PC-3 (cell line): Measurements from ENCODE around the gene ACAD11. TPM values are rescaled to one million over a fixed set of nuclear protein-coding genes. Genes with fewer than 3 reads are reported as not detected.

Experiments
- ATAC-seq: fragments of 200-7000 bp; cut with Tn5 transposase; 2 replicates; pipeline ENCODE4 v1.9.1; 2020; ENCODE audit warnings: mild to moderate bottlenecking, moderate library complexity
- BruUV-seq: library from RNA; stranded (reverse); fragments of 400-500 nt; replicated peaks from 2 replicates; lab custom pipeline; 2021; lab: Mats Ljungman, UMichigan
- CTCF ChIA-PET: fragments of 300-600 bp; sonication (Branson Sonifier 250); formaldehyde crosslinking; loops from one replicate; lab custom pipeline; 2022; ENCODE audit warnings: antibody characterized with exemption; lab: Charles Lee
- POLR2A ChIA-PET: fragments of 300-600 bp; sonication (Branson Sonifier 250); formaldehyde crosslinking; loops from one replicate; lab custom pipeline; 2022; ENCODE audit warnings: antibody characterized with exemption; ENCODE audit not compliant: unreplicated experiment; lab: Charles Lee
- DNase-seq: peaks from one replicate; pipeline ENCODE4 v3.0.0-alpha.2; 2015
- H2AFZ ChIP-seq: fragments of 300-600 bp; sonication (generic); 2 replicates; pipeline ENCODE4 v1.6.0; 2016; ENCODE audit warnings: antibody characterized with exemption, low read length
- H3F3A ChIP-seq: fragments of 300-600 bp; sonication (generic); one replicate; pipeline ENCODE4 v1.6.0; 2017; ENCODE audit warnings: antibody characterized with exemption, low read length, control low read depth, mild to moderate bottlenecking; ENCODE audit not compliant: unreplicated experiment
- H3K27ac ChIP-seq: fragments of 300-600 bp; sonication (generic); 2 replicates; pipeline ENCODE4 v1.5.1; 2016; ENCODE audit warnings: mild to moderate bottlenecking, low read length
- H3K27me3 ChIP-seq: fragments of 300-600 bp; sonication (generic); 2 replicates; pipeline ENCODE4 v1.6.1; 2016; ENCODE audit warnings: low read length, mixed read lengths
- H3K36me3 ChIP-seq: fragments of 300-600 bp; sonication (generic); 2 replicates; pipeline ENCODE4 v1.6.1; 2016; ENCODE audit warnings: low read depth, mixed run types, low read length, mixed read lengths
- H3K4me1 ChIP-seq: fragments of 300-600 bp; sonication (generic); 2 replicates; pipeline ENCODE4 v1.5.1; 2016; ENCODE audit warnings: low read length; ENCODE audit not compliant: insufficient read depth
- H3K4me2 ChIP-seq: fragments of 300-600 bp; sonication (generic); 2 replicates; pipeline ENCODE4 v1.6.0; 2016; ENCODE audit warnings: low read length
- H3K4me3 ChIP-seq: fragments of 300-600 bp; sonication (generic); 2 replicates; pipeline ENCODE4 v1.5.1; 2016; ENCODE audit warnings: mild to moderate bottlenecking, low read length, mixed read lengths
- H3K79me2 ChIP-seq: fragments of 300-600 bp; sonication (generic); 2 replicates; pipeline ENCODE4 v1.6.1; 2017; ENCODE audit warnings: low read length, mixed read lengths
- H3K9ac ChIP-seq: fragments of 300-600 bp; sonication (generic); 2 replicates; pipeline ENCODE4 v1.6.0; 2016; ENCODE audit warnings: mild to moderate bottlenecking, low read length
- H3K9me2 ChIP-seq: fragments of 300-600 bp; sonication (generic); replicated peaks from 2 replicates; pipeline ENCODE4 v1.6.1; 2016; ENCODE audit warnings: mixed run types, low read length, mixed read lengths
- H3K9me3 ChIP-seq: fragments of 300-600 bp; sonication (generic); 2 replicates; pipeline ENCODE4 v1.6.1; 2016; ENCODE audit warnings: low read length, mixed read lengths
- H4K20me1 ChIP-seq: fragments of 300-600 bp; sonication (generic); 2 replicates; pipeline ENCODE4 v1.6.1; 2016; ENCODE audit warnings: low read length, mixed read lengths
- CTCF ChIP-seq: fragments of 300-600 bp; sonication (generic); conservative IDR thresholded peaks from 2 replicates; pipeline ENCODE4 v1.5.1; 2017; ENCODE audit warnings: antibody characterized with exemption, low read depth, mild to moderate bottlenecking, low read length
- EZH2 ChIP-seq: fragments of 300-600 bp; sonication (generic); IDR thresholded peaks from one replicate; pipeline ENCODE4 v1.6.1; 2017; ENCODE audit warnings: antibody characterized with exemption, mild to moderate bottlenecking, low read length; ENCODE audit not compliant: unreplicated experiment
- EZH2phosphoT487 ChIP-seq: fragments of 300-600 bp; sonication (generic); IDR thresholded peaks from 2 replicates; pipeline ENCODE4 v1.6.1; 2018; ENCODE audit warnings: mild to moderate bottlenecking, antibody characterized with exemption, low read length, borderline replicate concordance
- intact Hi-C: fragments of 100-400 bp; cut with micrococcal nuclease; formaldehyde crosslinking; loops from 2 replicates; pipeline ENCODE4 v1.9.0; 2023
- total RNA-seq: library from RNA; depleted of rRNA; stranded (reverse); fragments of >200 nt; gene quantifications from 2 replicates; pipeline ENCODE4 v1.2.3, GENCODE V29; 2014

ACAD11 gene
- total RNA-seq, 1 experiment from 2014 or later, result 4.7 TPM

- peaks cover 24% of the 10 kb centered on the region for H3K4me1 ChIP-seq
- no peaks in the 10 kb centered on the region for H3K79me2 ChIP-seq
- no peak overlapping the region for H3K4me3 ChIP-seq
- H3K9me2 ChIP-seq, result no peaks in the 10 kb centered on the region
- H3K9ac ChIP-seq, result no peak overlapping the region
- no peak for TF ChIP-seq CTCF
- TF ChIP-seq EZH2phosphoT487, result no peak
- no peak for TF ChIP-seq EZH2
- H3K27me3 ChIP-seq, result no peaks in the 10 kb centered on the region
- DNase-seq (peak; percentile 64), ATAC-seq (peak; percentile 74)
- no peaks in the 10 kb centered on the region for H3K36me3 ChIP-seq
- POLR2A ChIA-PET, result no interaction called here
- intact Hi-C loops, result no loop called here
- BruUV-seq, result no TSS peak
- H2AFZ ChIP-seq, result no peak overlapping the region
- no peaks in the 10 kb centered on the region for H3K9me3 ChIP-seq
- no peak overlapping the region for H3K27ac ChIP-seq
- H3F3A ChIP-seq, result no peaks in the 10 kb centered on the region
- no peaks in the 10 kb centered on the region for H4K20me1 ChIP-seq
- CTCF ChIA-PET, result no interaction called here
- H3K4me2 ChIP-seq, result peak overlapping the region; percentile 5; the same call in 1 of the 2 replicates
These were observed 105.2 kb downstream of the ACAD11 start for GRCh38 chr3:132554437-132554836.

DNA sequence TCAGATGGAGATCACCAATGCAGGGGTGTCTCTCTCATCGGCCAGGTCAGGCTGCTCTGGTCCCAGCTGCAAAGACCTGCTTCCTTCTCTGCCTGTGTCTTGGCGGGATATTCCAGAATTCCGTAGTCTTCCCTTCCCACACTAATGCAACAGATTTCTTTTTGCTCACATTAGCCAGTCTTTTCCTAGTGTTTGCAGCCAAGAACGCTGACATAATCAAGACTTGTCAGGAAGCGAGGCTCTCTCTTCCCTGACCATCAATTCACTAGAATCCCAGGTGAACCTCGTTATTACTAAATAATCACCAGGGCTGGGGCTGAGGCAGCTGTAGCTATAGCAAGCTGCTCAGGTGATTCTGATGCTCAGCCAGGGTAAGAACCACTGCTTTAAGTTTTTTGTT lies 105.8 kb downstream of the ACAD11 start:
- Histone ChIP-seq H3K4me2 (0 out of 2 replicates have a peak overlapping the region, but pooled peaks have one; percentile 5), H3K27ac (no peak overlapping the region), H3K4me1 (peaks cover 28% of the 10 kb centered on the region), H3K9me3 (no peaks in the 10 kb centered on the region), H3K9ac (no peak overlapping the region), H3K27me3 (no peaks in the 10 kb centered on the region), H3K4me3 (no peak overlapping the region), H3K79me2 (no peaks in the 10 kb centered on the region), H4K20me1 (no peaks in the 10 kb centered on the region), H3K9me2 (no peaks in the 10 kb centered on the region), H2AFZ (no peak overlapping the region), H3K36me3 (no peaks in the 10 kb centered on the region), H3F3A (no peaks in the 10 kb centered on the region)
- no peak for TF ChIP-seq CTCF
- TF ChIP-seq EZH2phosphoT487, result no peak
- TF ChIP-seq EZH2, result no peak
- BruUV-seq, result no TSS peak
- ChIA-PET CTCF (no interaction called here), POLR2A (no interaction called here)
- no peak for ATAC-seq
- no peak for DNase-seq
- intact Hi-C loops, result no loop called here

DNA sequence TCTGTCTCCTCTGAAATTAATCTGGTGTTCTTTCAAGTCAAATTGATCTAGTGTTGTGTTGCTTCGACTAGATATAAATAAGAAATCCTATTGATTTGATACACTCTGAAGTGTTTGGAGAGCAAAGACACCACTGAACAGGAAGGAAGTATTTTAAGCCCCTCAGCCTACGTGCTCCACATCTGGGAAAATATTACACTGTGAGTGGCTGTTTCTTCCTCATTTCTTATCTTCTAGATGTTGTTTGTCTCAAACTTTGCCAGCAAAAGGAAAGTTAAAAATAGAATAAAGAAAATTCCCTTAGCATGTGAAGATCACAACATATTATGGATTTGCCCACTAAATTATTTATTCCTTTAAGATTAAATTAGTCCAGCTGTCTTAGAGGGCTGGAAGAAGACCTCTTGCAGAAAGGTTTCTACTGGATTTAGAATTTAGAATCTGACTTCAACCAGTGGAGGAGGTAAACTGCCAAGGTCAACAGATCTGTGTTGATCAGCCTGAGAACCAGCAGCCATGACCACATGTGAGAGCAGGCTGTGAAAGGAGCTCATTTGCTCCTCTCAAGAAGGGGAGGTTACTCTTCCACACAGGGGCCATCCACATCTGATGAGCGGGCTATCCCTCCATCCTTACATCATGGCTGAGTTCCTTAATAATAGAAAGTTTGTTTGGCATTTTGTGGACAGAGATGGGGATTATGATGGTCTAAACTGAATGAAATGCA lies 108.9 kb downstream of the ACAD11 start:
- H3K4me3 ChIP-seq, result no peak overlapping the region
- peak overlapping the region; percentile 57 for H3K27ac ChIP-seq

More for the DNA sequence above, 108.9 kb downstream of the ACAD11 start:
- no peaks in the 10 kb centered on the region for H3K27me3 ChIP-seq
- H3K4me1 ChIP-seq, result peaks cover 28% of the 10 kb centered on the region
- ChIA-PET POLR2A (no interaction called here), CTCF (no interaction called here)
- no peak for TF ChIP-seq EZH2
- TF ChIP-seq CTCF, result no peak
- no peak for TF ChIP-seq EZH2phosphoT487
- H3K9ac ChIP-seq, result no peak overlapping the region
- BruUV-seq, result no TSS peak
- ATAC-seq (no peak), DNase-seq (no peak)
- H3K9me3 ChIP-seq, result no peaks in the 10 kb centered on the region
- H4K20me1 ChIP-seq, result no peaks in the 10 kb centered on the region
- intact Hi-C loops, result no loop called here
- H2AFZ ChIP-seq, result no peak overlapping the region
- H3K79me2 ChIP-seq, result no peaks in the 10 kb centered on the region
- H3F3A ChIP-seq, result no peaks in the 10 kb centered on the region
- no peaks in the 10 kb centered on the region for H3K36me3 ChIP-seq
- H3K4me2 ChIP-seq, result no peak overlapping the region
- H3K9me2 ChIP-seq, result no peaks in the 10 kb centered on the region
